RWPE2 (cell line): Measurements from ENCODE around the gene CACFD1.

Experiments
- ATAC-seq: fragments of 200-7000 bp; cut with Tn5 transposase; 3 replicates; pipeline ENCODE4 v1.9.1; 2021; ENCODE audit warnings: low read depth
- DNase-seq: peaks from one replicate; pipeline ENCODE4 v3.0.0-alpha.2; 2020; ENCODE audit warnings: low spot score
- H3K27ac ChIP-seq: fragments of 450-650 bp; 2 replicates; pipeline ENCODE4 v1.5.1; 2017; ENCODE audit warnings: mild to moderate bottlenecking; ENCODE audit not compliant: poor library complexity, severe bottlenecking
- H3K27me3 ChIP-seq: fragments of 250-450 bp; sonication (Bioruptor Pico); 2 replicates; pipeline ENCODE4 v1.5.1; 2021; ENCODE audit warnings: mild to moderate bottlenecking, moderate library complexity; ENCODE audit not compliant: insufficient read depth, poor library complexity, severe bottlenecking
- H3K36me3 ChIP-seq: fragments of 250-450 bp; sonication (Bioruptor Pico); 2 replicates; pipeline ENCODE4 v1.5.1; 2020; ENCODE audit warnings: low read depth, mild to moderate bottlenecking, moderate library complexity
- H3K4me1 ChIP-seq: fragments of 250-450 bp; sonication (Bioruptor Pico); 2 replicates; pipeline ENCODE4 v1.5.1; 2021; ENCODE audit warnings: mild to moderate bottlenecking, moderate library complexity; ENCODE audit not compliant: insufficient read depth, poor library complexity, severe bottlenecking
- H3K4me3 ChIP-seq: fragments of 250-450 bp; sonication (Bioruptor Pico); 2 replicates; pipeline ENCODE4 v1.5.1; 2021; ENCODE audit warnings: mild to moderate bottlenecking, moderate library complexity; ENCODE audit not compliant: severe bottlenecking
- H3K9me3 ChIP-seq: fragments of 250-450 bp; sonication (Bioruptor Pico); 2 replicates; pipeline ENCODE4 v1.5.1; 2021; ENCODE audit warnings: mild to moderate bottlenecking, moderate library complexity; ENCODE audit not compliant: severe bottlenecking
- TF ChIP-seq, protein P1 (sequence below): fragments of 450-650 bp; IDR thresholded peaks from one replicate; pipeline ENCODE4 v1.5.1; 2017; ENCODE audit warnings: mild to moderate bottlenecking, moderate library complexity; ENCODE audit not compliant: poor library complexity, severe bottlenecking

The CACFD1 gene

GRCh38 chr9:133474853-133475252, 15.1 kb downstream of the CACFD1 start:
- TF ChIP-seq, protein P1, sequence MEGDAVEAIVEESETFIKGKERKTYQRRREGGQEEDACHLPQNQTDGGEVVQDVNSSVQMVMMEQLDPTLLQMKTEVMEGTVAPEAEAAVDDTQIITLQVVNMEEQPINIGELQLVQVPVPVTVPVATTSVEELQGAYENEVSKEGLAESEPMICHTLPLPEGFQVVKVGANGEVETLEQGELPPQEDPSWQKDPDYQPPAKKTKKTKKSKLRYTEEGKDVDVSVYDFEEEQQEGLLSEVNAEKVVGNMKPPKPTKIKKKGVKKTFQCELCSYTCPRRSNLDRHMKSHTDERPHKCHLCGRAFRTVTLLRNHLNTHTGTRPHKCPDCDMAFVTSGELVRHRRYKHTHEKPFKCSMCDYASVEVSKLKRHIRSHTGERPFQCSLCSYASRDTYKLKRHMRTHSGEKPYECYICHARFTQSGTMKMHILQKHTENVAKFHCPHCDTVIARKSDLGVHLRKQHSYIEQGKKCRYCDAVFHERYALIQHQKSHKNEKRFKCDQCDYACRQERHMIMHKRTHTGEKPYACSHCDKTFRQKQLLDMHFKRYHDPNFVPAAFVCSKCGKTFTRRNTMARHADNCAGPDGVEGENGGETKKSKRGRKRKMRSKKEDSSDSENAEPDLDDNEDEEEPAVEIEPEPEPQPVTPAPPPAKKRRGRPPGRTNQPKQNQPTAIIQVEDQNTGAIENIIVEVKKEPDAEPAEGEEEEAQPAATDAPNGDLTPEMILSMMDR: no peak
- DNase-seq (no peak), ATAC-seq (no peak)
- Histone ChIP-seq H3K4me3 (no peak overlapping the region), H3K27me3 (no peaks in the 10 kb centered on the region), H3K36me3 (peaks cover 27% of the 10 kb centered on the region), H3K27ac (no peak overlapping the region), H3K9me3 (no peaks in the 10 kb centered on the region), H3K4me1 (no peaks in the 10 kb centered on the region)

GRCh38 chr9:133475292-133476012, 15.7 kb downstream of the CACFD1 start:
- Histone ChIP-seq H3K27ac (no peak overlapping the region), H3K9me3 (no peaks in the 10 kb centered on the region), H3K36me3 (peaks cover 27% of the 10 kb centered on the region), H3K4me1 (no peaks in the 10 kb centered on the region), H3K27me3 (no peaks in the 10 kb centered on the region), H3K4me3 (no peak overlapping the region)
- ATAC-seq (no peak), DNase-seq (no peak)
- TF ChIP-seq, protein P1: no peak

DNA sequence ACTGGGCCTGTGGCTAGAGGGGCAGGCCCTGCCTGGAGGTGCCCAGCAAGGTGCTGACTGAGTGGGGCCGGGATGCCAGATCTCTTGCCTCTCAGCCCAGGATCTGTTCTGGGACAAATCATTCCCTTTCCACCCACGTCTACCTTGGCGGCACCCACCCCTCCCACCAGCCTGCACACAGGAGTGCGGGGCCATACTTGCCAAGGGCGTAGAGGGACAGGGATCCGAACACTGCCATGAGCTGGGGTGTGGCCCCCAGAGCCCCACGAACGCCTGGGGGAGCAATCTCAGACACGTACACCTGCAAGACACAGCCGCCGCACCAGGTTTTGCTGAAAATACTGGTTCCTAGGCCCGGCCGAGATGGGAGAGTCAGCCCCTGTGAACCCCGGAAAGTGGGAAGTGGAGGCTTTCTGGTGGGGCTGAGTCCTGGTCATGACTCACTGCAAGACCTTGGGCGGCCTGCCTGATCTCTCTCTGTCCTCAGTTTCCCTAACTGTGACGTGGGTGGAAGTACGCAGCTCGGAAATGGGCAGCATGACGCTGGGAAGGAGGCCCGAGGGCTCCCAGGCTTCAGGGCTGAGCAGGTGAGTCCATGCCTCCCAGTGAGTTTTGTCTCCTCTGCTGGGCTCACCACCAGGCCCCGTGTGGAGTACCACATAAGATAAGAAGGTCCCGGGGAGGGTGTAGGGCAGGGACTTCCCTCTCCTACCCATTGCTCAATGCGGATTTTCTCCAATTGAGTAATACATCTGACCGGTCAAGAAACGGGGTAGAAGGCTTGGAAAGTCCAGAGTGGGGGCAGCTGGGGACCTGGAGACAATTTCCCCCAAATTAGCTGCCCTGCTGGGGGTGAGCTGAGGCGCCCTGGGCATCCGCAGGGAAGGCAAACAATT, 16.5 kb downstream of the CACFD1 start:
- no peak overlapping the region for H3K27ac ChIP-seq
- H3K36me3 ChIP-seq: peaks cover 27% of the 10 kb centered on the region
- no peak for ATAC-seq
- no peak overlapping the region for H3K4me3 ChIP-seq
- TF ChIP-seq, protein P1: no peak
- no peaks in the 10 kb centered on the region for H3K9me3 ChIP-seq
- H3K4me1 ChIP-seq: no peaks in the 10 kb centered on the region
- no peaks in the 10 kb centered on the region for H3K27me3 ChIP-seq
- DNase-seq: no peak

- TF ChIP-seq, protein P1: no peak
- Histone ChIP-seq H3K9me3 (no peaks in the 10 kb centered on the region), H3K4me1 (no peaks in the 10 kb centered on the region), H3K4me3 (no peak overlapping the region), H3K27ac (no peak overlapping the region), H3K36me3 (peaks cover 27% of the 10 kb centered on the region), H3K27me3 (no peaks in the 10 kb centered on the region)
- no peak for ATAC-seq
- DNase-seq: no peak
These were observed 17.2 kb downstream of the CACFD1 start for GRCh38 chr9:133476941-133477340.
